NCI-H82 treated with DMSO at 0.1 percent for 48 hours (cell line): ENCODE results near the gene ITGAX.
"Not testable (repeated sequence)": the region's sequence is repeated elsewhere in the genome, so short reads cannot be mapped to it uniquely, and the experiment has no call there.

Source experiments
- DNase-seq: peaks from one replicate; lab custom pipeline; 2025; ENCODE audit not compliant: unreplicated experiment; lab: John Stamatoyannopoulos, UW

The ITGAX gene

DNA sequence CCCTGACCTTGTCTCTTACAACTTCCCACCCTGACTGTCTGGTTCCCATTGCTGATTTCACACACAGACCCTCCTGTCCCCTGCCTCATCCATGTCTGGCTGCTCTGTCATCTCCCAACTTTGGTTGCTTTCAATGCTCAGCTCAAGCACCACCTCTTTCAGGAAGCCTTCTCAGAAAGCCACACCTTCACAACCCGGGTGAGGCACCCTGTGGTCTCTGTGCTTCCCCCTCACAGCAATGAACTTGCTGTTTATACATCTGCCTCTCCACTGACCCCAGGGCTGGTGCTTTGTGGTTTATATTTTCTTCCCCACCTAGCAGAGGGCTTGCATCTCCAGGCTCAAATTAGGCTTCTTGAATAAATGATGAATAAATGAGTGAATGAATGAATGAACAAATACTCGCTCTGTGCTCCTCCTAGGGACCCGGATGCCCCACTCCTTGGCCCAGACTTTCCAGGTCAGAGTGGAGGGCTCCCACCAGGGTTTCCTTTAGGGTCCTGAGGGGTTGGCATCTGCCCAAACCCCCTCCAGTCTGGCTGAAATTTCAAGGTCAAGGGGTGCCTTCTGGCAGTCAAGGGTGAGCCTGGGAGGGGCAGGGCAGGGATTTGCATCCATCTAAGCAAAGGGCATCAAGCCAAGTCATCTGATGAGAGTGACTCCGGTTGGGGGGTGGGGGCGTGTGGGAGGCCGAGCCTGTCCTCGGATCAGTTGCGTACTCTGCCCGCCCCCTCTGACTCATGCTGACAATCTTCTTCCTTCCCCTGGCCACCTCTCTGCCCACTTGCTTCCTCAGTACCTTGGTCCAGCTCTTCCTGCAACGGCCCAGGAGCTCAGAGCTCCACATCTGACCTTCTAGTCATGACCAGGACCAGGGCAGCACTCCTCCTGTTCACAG is at the start of gene ITGAX:
Gene ITGAX, plus strand, starts transcription at position 783 of the 898 bp plus-strand sequence. Its CDS starts 79 bp downstream, at position 862.
- DNase-seq = no peak

DNA sequence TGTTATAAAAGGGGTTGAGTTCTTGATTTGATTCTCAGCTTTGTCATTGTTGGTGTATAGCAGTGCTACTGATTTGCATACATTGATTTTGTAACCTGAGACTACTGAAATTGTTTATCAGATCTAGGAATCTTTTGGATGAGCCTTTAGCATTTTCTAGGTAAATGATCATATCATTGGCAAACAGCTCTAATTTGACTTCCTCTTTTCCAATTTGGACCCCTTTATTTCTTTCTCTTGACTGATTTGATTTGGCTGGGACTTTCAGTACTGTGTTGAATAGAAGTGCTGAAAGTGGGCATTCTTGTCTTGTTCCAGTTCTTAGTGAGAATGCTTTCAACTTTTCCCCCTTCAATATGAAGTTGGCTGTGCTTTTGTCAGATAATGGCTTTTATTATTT is 49.8 kb upstream of the ITGAX start:
- no peak for DNase-seq

- DNase-seq = not testable (repeated sequence)
Observed at GRCh38 chr16:31308381-31308780, 46.6 kb upstream of the ITGAX start.

DNA sequence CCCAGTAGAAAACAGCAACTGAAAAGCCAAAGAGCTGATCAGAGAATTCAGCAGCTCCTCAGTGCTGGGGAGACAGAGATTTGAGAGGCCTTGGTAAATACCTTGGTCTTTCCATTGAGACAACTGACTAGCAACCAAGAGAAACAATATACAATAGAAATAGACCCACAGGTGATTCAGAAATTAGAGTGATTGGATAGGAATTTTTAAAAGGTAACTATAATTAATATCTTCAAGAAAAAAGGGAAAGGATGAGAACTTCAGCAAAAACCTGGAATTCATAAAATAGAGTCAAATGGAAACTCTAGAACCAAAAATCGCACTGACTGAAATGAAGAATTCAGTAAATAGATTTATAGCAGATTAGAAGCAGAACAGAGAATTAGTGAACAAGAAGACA is 32.5 kb upstream of the ITGAX start:
- DNase-seq = no peak

GRCh38 chr16:31323959-31324629 is 30.9 kb upstream of the ITGAX start:
- DNase-seq = no peak

DNA sequence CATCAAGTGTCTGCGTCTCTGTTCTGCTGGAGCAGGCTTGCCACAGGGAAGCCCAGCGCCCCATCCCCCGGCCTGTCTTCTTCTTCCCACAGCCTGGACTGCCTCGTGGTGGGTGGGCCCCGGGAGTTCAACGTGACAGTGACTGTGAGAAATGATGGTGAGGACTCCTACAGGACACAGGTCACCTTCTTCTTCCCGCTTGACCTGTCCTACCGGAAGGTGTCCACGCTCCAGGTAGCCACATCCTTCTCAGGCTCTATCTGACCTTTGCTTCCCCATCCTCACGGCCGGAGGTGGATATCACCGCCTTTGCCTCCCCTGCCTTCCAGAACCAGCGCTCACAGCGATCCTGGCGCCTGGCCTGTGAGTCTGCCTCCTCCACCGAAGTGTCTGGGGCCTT is 29.8 kb upstream of the ITGAX start:
- DNase-seq = no peak

GRCh38 chr16:31327646-31328225 is 27.2 kb upstream of the ITGAX start:
- no peak for DNase-seq

- no peak for DNase-seq
Observed at GRCh38 chr16:31328322-31329052, 26.5 kb upstream of the ITGAX start.

DNA sequence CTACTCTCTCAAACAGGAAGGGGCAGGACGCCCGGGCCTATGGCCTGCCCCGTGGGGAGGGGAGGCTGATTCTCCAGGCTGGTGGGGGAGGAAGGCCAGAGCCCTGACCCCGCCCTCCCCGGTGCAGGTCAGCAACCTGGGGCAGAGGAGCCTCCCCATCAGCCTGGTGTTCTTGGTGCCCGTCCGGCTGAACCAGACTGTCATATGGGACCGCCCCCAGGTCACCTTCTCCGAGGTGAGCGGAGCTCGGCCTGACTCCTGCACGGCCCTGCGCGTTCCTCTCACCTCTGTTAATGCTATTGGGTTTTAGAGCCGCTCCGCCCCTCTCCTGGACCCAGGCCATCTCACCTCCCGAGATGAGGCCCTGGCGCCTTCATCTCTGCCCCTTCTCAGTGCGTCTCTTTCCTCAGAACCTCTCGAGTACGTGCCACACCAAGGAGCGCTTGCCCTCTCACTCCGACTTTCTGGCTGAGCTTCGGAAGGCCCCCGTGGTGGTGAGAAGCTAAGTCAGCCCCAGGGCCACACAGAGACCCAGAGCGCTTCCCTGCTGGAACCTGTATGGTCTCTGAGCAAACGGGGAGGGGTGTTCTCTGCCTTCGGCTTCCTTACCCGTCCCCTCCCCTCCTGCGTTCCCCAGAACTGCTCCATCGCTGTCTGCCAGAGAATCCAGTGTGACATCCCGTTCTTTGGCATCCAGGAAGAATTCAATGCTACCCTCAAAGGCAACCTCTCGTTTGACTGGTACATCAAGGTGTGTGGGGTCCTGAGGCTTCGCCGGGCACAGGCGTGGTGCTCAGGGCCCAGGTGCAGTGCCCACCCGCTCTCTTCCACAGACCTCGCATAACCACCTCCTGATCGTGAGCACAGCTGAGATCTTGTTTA is 25.1 kb upstream of the ITGAX start:
- DNase-seq = no peak

- DNase-seq = no peak
Observed at GRCh38 chr16:31330553-31330890, 24.5 kb upstream of the ITGAX start.

GRCh38 chr16:31331141-31331764 is 23.7 kb upstream of the ITGAX start:
- DNase-seq = no peak

DNA sequence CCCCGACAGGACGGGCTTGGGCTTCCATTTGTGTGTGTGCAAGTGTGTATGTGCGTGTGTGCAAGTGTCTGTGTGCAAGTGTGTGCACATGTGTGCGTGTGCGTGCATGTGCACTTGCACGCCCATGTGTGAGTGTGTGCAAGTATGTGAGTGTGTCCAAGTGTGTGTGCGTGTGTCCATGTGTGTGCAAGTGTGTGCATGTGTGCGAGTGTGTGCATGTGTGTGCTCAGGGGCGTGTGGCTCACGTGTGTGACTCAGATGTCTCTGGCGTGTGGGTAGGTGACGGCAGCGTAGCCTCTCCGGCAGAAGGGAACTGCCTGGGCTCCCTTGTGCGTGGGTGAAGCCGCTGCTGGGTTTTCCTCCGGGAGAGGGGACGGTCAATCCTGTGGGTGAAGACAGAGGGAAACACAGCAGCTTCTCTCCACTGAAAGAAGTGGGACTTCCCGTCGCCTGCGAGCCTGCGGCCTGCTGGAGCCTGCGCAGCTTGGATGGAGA is 23.1 kb upstream of the ITGAX start:
- DNase-seq = no peak

- DNase-seq = no peak
Observed at GRCh38 chr16:31332544-31332943, 22.4 kb upstream of the ITGAX start.

DNA sequence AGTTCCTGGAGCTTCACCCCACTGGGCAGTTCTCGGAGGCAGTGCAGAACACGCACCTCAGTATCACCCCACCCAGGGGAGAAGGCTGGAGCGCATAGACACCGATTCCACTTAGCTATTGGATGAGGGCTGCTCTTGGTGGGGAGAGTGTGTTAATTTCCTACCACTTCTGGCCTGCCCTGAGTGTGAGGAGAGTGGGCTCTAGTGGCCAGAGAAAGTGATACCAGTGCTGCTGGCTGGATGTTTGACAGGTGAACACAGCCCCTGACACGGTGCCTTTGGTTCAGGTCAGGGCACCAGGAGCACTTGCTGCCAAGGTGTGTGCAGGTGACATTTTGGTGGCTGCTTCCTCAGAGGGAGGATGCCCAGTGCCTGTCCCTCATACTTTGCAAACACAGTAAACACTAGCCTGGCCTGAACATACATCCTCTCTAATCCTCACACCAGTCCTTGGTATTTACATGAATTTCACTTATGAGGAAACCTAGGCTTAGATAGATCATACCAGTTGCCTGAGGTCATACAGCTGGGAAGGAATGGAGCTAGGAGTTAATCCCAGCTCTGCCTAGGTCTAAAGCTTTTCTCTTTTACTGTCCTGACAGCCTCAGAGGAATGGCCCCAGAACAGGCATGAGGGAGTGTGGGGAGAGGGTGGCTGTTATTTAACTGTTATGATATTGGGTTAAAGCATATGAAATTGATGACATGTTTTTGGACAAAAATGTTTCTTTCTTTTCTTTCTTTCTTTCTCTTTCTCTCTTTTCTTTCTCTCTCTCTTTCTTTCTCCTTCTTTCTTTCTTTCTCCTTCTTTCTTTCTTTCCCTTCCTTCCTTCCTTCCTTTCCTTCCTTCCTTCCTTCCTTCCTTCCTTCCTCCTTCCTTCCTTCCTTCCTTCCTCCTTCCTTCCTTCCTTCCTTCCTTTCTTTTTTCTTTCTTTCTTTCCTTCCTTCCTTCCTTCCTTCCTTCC is 21.0 kb upstream of the ITGAX start:
- no peak for DNase-seq

DNA sequence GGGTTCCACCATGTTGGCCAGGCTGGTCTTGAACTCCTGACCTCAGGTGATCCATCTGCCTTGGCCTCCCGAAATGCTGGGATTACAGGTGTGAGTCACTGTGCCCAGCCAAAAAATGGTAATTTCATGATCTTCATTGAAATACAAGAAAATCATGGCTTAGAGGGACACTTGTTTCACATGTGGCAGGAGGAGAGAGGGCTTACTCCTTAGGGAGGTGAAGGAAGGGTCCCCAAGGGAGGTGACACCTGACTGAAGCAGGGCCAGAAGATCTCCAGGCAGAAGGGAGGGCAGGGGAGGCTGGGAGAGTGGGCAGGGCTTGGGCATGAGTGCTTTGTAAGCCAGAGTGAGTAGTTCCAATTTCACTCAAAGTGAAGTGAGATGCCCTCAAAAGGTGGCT is 20.0 kb upstream of the ITGAX start:
- no peak for DNase-seq

GRCh38 chr16:31335431-31335830 is 19.5 kb upstream of the ITGAX start:
- no peak for DNase-seq

DNA sequence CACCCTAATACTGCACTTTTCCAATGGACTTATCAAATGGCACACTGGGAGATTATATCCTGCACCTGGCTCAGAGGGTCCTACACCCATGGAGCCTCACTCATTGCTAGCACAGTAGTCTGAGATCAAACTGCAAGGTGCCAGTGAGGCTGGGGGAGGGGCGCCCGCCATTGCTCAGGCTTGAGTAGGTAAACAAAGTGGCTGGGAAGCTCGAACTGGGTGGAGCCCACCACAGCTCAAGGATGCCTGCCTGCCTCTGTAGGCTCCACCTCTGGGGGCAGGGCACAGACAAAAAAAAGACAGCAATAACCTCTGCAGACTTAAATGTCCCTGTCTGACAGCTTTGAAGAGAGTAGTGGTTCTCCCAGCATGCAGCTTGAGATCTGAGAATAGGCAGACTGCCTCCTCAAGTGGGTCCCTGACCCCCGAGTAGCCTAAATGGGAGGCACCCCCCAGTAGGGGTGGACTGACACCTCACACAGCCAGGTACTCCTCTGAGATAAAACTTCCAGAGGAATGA is 16.8 kb upstream of the ITGAX start:
- not testable (repeated sequence) for DNase-seq

DNA sequence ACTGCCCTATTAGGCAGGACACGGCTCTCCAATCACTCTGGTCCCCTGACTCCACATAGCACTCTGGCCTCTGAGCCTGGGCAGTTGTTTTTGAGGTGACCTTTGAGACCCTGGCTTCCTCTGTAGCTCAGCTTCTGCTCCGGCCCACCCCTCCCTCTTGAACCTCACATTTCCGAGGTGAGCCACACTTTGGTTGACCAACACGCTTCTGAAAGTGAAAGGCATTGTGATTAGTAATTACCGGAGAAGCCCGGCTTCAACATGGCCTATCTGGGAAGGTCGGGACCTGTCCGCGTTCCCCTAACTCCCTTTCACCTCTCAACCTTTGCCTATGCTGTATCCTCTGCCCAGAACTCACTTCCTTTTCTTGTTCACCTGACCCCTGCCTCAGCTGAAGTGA is 10.3 kb upstream of the ITGAX start:
- no peak for DNase-seq
